A673 (cell line): ENCODE measurements around the gene YKT6. TPM values are rescaled to one million over a fixed set of nuclear protein-coding genes. Genes with fewer than 3 reads are reported as not detected.

Source experiments
- BruUV-seq: library from RNA; stranded (reverse); fragments of 400-500 nt; replicated peaks from 2 replicates; lab custom pipeline; 2021; lab: Mats Ljungman, UMichigan
- CTCF ChIA-PET: fragments of 300-600 bp; sonication (Branson Sonifier 250); formaldehyde crosslinking; loops from one replicate; lab custom pipeline; 2022; ENCODE audit warnings: antibody characterized with exemption; lab: Charles Lee
- POLR2A ChIA-PET: fragments of 300-600 bp; sonication (Branson Sonifier 250); formaldehyde crosslinking; loops from one replicate; lab custom pipeline; 2022; ENCODE audit warnings: antibody characterized with exemption; ENCODE audit not compliant: low non-redundant PET; lab: Charles Lee
- DNase-seq: peaks from one replicate; pipeline ENCODE4 v3.0.0-alpha.2; 2015; ENCODE audit warnings: low spot score
- H3K27ac ChIP-seq: fragments of 200-600 bp; sonication (generic); 2 replicates; pipeline ENCODE4 v1.5.1; 2016; ENCODE audit warnings: mixed run types, low read depth, mild to moderate bottlenecking, mixed read lengths, antibody characterized with exemption, low read length; ENCODE audit not compliant: poor library complexity, severe bottlenecking
- H3K27me3 ChIP-seq: fragments of 200-600 bp; sonication (generic); replicated peaks from 2 replicates; pipeline ENCODE4 v1.6.1; 2017; ENCODE audit warnings: mixed run types, low read depth, mild to moderate bottlenecking, mixed read lengths, antibody characterized with exemption, low read length; ENCODE audit not compliant: insufficient read depth, poor library complexity
- H3K36me3 ChIP-seq: fragments of 200-600 bp; sonication (generic); 2 replicates; pipeline ENCODE4 v1.6.1; 2016; ENCODE audit warnings: mixed run types, mild to moderate bottlenecking, mixed read lengths, antibody characterized with exemption, low read length; ENCODE audit not compliant: insufficient read depth, poor library complexity, severe bottlenecking
- H3K4me1 ChIP-seq: fragments of 200-600 bp; sonication (generic); 2 replicates; pipeline ENCODE4 v1.6.1; 2017; ENCODE audit warnings: mixed run types, mild to moderate bottlenecking, mixed read lengths, antibody characterized with exemption, low read length; ENCODE audit not compliant: insufficient read depth, poor library complexity, severe bottlenecking
- H3K4me3 ChIP-seq: fragments of 200-600 bp; sonication (generic); 2 replicates; pipeline ENCODE4 v1.5.1; 2016; ENCODE audit warnings: low read depth, mixed run types, mild to moderate bottlenecking, mixed read lengths, low read length; ENCODE audit not compliant: poor library complexity, severe bottlenecking
- H3K9me3 ChIP-seq: fragments of 200-600 bp; sonication (generic); 2 replicates; pipeline ENCODE4 v1.6.1; 2016; ENCODE audit warnings: mixed run types, low read depth, mild to moderate bottlenecking, mixed read lengths, antibody characterized with exemption, low read length; ENCODE audit not compliant: poor library complexity, severe bottlenecking
- CTCF ChIP-seq: fragments of 300-800, 200-600 bp; sonication (generic); conservative IDR thresholded peaks from 2 replicates; pipeline ENCODE4 v1.5.1; 2017; ENCODE audit warnings: low read depth, mild to moderate bottlenecking, antibody characterized with exemption, low read length, moderate library complexity, mixed read lengths
- EZH2 ChIP-seq: fragments of 200-600 bp; sonication (generic); IDR thresholded peaks from 2 replicates; pipeline ENCODE4 v1.6.1; 2017; ENCODE audit warnings: borderline replicate concordance, low read depth, mild to moderate bottlenecking, mixed read lengths, antibody characterized with exemption, low read length; ENCODE audit not compliant: poor library complexity, severe bottlenecking
- intact Hi-C: fragments of 100-400 bp; cut with micrococcal nuclease; formaldehyde crosslinking; loops from one replicate; pipeline ENCODE4 v1.10.0; 2022; ENCODE audit not compliant: unreplicated experiment
- total RNA-seq: library from RNA; stranded (reverse); gene quantifications from 2 replicates; pipeline ENCODE4 v1.2.3, GENCODE V29; 2021

Gene YKT6
- total RNA-seq, 1 experiment from 2014 or later = 140 TPM

- no peak for TF ChIP-seq CTCF
- no peak for TF ChIP-seq EZH2
- BruUV-seq = no TSS peak
- POLR2A ChIA-PET = no interaction called here
Observed at GRCh38 chr7:44191171-44191570, 9.6 kb upstream of the YKT6 start.

GRCh38 chr7:44193011-44193802, 7.6 kb upstream of the YKT6 start:
- H3K27me3 ChIP-seq = no peaks in the 10 kb centered on the region
- TF ChIP-seq CTCF (no peak), EZH2 (no peak)
- no peaks in the 10 kb centered on the region for H3K9me3 ChIP-seq
- no peaks in the 10 kb centered on the region for H3K4me1 ChIP-seq
- intact Hi-C loops = no loop called here
- H3K36me3 ChIP-seq = no peaks in the 10 kb centered on the region
- BruUV-seq = no TSS peak
- ChIA-PET POLR2A (interaction anchor here (0.7 kb wide), 1 partner anchor 787 kb away, joined by 3 read pairs; no protein-coding TSS in a partner anchor), CTCF (no interaction called here)
- no peak overlapping the region for H3K4me3 ChIP-seq
- no peak for DNase-seq
- H3K27ac ChIP-seq = no peak overlapping the region

More at GRCh38 chr7:44191171-44191570, 9.6 kb upstream of the YKT6 start:
- Histone ChIP-seq H3K27me3 (no peaks in the 10 kb centered on the region), H3K4me3 (no peak overlapping the region), H3K27ac (no peak overlapping the region), H3K9me3 (no peaks in the 10 kb centered on the region), H3K36me3 (no peaks in the 10 kb centered on the region), H3K4me1 (no peaks in the 10 kb centered on the region)
- DNase-seq = no peak
- CTCF ChIA-PET = no interaction called here
- intact Hi-C loops = no loop called here

DNA sequence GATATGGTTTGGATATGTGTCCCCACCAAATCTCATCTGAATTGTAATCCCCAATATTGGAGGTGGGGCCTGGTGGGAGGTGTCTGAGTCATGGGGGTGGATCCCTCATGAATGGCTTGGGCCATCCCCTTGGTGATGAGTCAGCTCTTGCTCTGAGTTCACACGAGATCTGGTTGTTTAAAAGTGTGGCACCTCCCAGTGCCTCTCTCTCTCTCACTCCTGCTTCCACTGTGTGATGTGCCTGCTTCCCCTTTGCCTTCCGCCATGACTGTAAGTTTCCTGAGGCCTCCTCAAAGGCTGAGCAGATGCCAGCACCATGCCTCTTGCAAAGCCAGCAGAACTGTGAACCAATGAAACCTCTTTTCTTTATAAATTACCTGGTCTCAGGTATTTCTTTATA, 6.7 kb upstream of the YKT6 start:
- intact Hi-C loops = no loop called here
- no peak for TF ChIP-seq EZH2
- Histone ChIP-seq H3K4me3 (no peak overlapping the region), H3K9me3 (no peaks in the 10 kb centered on the region), H3K36me3 (no peaks in the 10 kb centered on the region), H3K4me1 (no peaks in the 10 kb centered on the region), H3K27me3 (no peaks in the 10 kb centered on the region), H3K27ac (no peak overlapping the region)
- no TSS peak for BruUV-seq
- ChIA-PET POLR2A (interaction anchor here (0.7 kb wide), 1 partner anchor 786 kb away, joined by 3 read pairs; no protein-coding TSS in a partner anchor), CTCF (no interaction called here)
- DNase-seq = peak; percentile 40
